GM12891 (cell line): ENCODE data around the gene SFTA2.

ENCODE experiments used
- POLR2A ChIP-seq: IDR thresholded peaks from 2 replicates; pipeline ENCODE4 v1.6.1; 2011; ENCODE audit warnings: low read depth, low read length, control low read depth
- POLR2AphosphoS5 ChIP-seq: IDR thresholded peaks from 2 replicates; pipeline ENCODE4 v1.6.1; 2011; ENCODE audit warnings: low read depth, low read length, control low read depth
- SPI1 ChIP-seq: IDR thresholded peaks from 2 replicates; pipeline ENCODE4 v1.6.1; 2011; ENCODE audit warnings: low read depth, low read length, control low read depth
- TAF1 ChIP-seq: IDR thresholded peaks from 2 replicates; pipeline ENCODE4 v1.6.1; 2011; ENCODE audit warnings: low read depth, low read length, control low read depth

DNA sequence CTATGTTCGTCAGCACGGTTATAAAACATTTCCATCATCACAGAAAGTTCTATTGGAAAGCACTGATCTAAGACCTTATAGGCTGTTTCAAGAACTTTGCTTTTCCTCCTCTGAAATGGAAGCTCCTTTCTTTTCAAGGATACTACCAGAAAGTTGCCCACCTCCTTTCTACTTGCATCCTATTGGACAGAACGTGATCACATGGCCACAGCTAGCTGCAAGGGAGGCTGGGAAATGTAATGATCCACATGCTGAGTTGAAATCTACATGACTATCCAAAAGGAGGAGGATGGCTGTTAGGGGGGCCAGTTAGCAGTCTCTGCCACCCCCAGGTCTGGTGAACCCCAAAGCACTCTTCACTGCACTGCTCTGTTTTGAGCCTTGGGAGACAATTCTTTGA is 3.3 kb downstream of the SFTA2 start:
- TF ChIP-seq POLR2A (no peak), POLR2AphosphoS5 (no peak), TAF1 (no peak), SPI1 (no peak)
